ENCODE data around the gene TAGAP.
"Not testable (repeated sequence)": the region's sequence is repeated elsewhere in the genome, so short reads cannot be mapped to it uniquely, and the experiment has no call there.

TAGAP gene

GRCh38 chr6:159010037-159010612 is 34.7 kb downstream of the TAGAP start:
- not testable (repeated sequence) for DNase-seq (ENCODE audit: low spot score)

GRCh38 chr6:159008656-159009288 is 36.0 kb downstream of the TAGAP start:
- peak; percentile 73 for DNase-seq (ENCODE audit: low spot score)

GRCh38 chr6:159007510-159007909 is 37.3 kb downstream of the TAGAP start:
- DNase-seq (ENCODE audit: low spot score) = no peak

- no peak for DNase-seq (ENCODE audit: low spot score)
Observed at GRCh38 chr6:159005436-159005835, 39.4 kb downstream of the TAGAP start.

GRCh38 chr6:159004592-159004991 is 40.2 kb downstream of the TAGAP start:
- no peak for DNase-seq (ENCODE audit: low spot score)

GRCh38 chr6:159002432-159003155 is 42.2 kb downstream of the TAGAP start:
- no peak for DNase-seq (ENCODE audit: low spot score)

GRCh38 chr6:158999666-159000403 is 45.0 kb downstream of the TAGAP start, which contains the start of gene RSPH3:
Gene RSPH3, minus strand, starts transcription at chr6:159000202. Its CDS starts 652 bp downstream, at chr6:158999550.
- DNase-seq (ENCODE audit: low spot score) = peak; percentile 89

GRCh38 chr6:158999154-158999665 is 45.6 kb downstream of the TAGAP start:
- no peak for DNase-seq (ENCODE audit: low spot score)

- no peak for DNase-seq (ENCODE audit: low spot score)
Observed at GRCh38 chr6:158996856-158997255, 47.9 kb downstream of the TAGAP start.

GRCh38 chr6:158993639-158994038 is 51.2 kb downstream of the TAGAP start:
- no peak for DNase-seq (ENCODE audit: low spot score)

- DNase-seq (ENCODE audit: low spot score) = no peak
Observed at GRCh38 chr6:158991017-158991723, 53.6 kb downstream of the TAGAP start.

- not testable (repeated sequence) for DNase-seq (ENCODE audit: low spot score)
Observed at GRCh38 chr6:158989711-158990110, 55.1 kb downstream of the TAGAP start.

- DNase-seq (ENCODE audit: low spot score) = no peak
Observed at GRCh38 chr6:158988477-158988876, 56.3 kb downstream of the TAGAP start.

- DNase-seq (ENCODE audit: low spot score) = no peak
Observed at GRCh38 chr6:158987657-158988056, 57.1 kb downstream of the TAGAP start.

All from CD4-positive, alpha-beta T cell treated with Interleukin-15 for 4 hours (primary cell).